22Rv1 (cell line): ENCODE data around the gene SCNN1G.
A peak's percentile ranks its signal among the peaks of the same experiment; 100 is the strongest.

Experiments
- CTCF ChIP-seq: fragments of 450-650 bp; IDR thresholded peaks from 2 replicates; pipeline ENCODE4 v1.5.1; 2017; ENCODE audit warnings: mild to moderate bottlenecking
- ZFX ChIP-seq: fragments of 450-650 bp; IDR thresholded peaks from 2 replicates; pipeline ENCODE4 v1.6.1; 2017; ENCODE audit warnings: antibody characterized with exemption, borderline replicate concordance

- TF ChIP-seq CTCF (peak; percentile 45), ZFX (no peak)
Observed at GRCh38 chr16:23182679-23183542, at the start of gene SCNN1G.
